ENCODE data around the gene BTC.

DNA sequence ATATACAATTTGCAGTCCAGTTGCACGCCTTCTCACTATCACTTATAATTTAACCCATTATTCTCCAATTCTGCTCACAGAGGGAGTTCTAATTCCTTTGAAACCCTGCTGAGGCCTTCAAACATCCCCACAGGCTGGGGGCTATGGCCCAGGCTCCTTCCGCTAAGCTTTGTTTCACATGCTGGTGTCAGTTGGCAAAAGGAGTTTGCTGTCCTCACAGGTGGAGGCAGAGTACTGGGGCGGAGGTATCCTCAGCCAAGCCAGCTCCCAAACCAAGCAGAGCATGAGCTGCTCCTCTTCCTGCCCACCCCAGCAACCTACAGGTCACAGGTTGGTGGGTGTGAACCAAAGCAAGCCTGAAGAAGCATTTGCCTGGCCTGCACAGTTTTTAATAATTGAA lies 21.5 kb downstream of the BTC start:
- TF ChIP-seq CTCF (conservative IDR thresholded peaks at IDR 0.05; ENCODE audit: low read depth, low read length) (no peak), EZH2 (IDR thresholded peaks at IDR 0.05; ENCODE audit: low read length, unreplicated experiment) (no peak), EZH2phosphoT487 (IDR thresholded peaks at IDR 0.05; ENCODE audit: borderline replicate concordance, low read length) (no peak)

Data from PC-3 (cell line).